ENCODE results near the gene SLC25A12. TPM values are rescaled to one million over a fixed set of nuclear protein-coding genes. Genes with fewer than 3 reads are reported as not detected.

The SLC25A12 gene, protein sequence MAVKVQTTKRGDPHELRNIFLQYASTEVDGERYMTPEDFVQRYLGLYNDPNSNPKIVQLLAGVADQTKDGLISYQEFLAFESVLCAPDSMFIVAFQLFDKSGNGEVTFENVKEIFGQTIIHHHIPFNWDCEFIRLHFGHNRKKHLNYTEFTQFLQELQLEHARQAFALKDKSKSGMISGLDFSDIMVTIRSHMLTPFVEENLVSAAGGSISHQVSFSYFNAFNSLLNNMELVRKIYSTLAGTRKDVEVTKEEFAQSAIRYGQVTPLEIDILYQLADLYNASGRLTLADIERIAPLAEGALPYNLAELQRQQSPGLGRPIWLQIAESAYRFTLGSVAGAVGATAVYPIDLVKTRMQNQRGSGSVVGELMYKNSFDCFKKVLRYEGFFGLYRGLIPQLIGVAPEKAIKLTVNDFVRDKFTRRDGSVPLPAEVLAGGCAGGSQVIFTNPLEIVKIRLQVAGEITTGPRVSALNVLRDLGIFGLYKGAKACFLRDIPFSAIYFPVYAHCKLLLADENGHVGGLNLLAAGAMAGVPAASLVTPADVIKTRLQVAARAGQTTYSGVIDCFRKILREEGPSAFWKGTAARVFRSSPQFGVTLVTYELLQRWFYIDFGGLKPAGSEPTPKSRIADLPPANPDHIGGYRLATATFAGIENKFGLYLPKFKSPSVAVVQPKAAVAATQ
- 10 to 100 TPM; 18.3 to 26.8 TPM for total RNA-seq

GRCh38 chr2:171893824-171894611 lies at the start of gene SLC25A12:
SLC25A12 (minus strand) TSS chr2:171894244; CDS start chr2:171894214, 30 bp downstream.

GRCh38 chr2:171922230-171923022 lies 28.4 kb upstream of the SLC25A12 start, which contains the start of gene HAT1:
HAT1 (plus strand) TSS chr2:171922461; CDS start chr2:171922501, 40 bp downstream.

Small RNAs within 50 kb of the gene (small RNA-seq; reads per million reads assigned to genes)
- gene RNU6-182P, result 0 reads per million in 2 donors

Other genes with a start within 250 kb of the SLC25A12 start
- gene DYNC1I2, start 206.8 kb downstream of the SLC25A12 start, total RNA-seq, result 10 to 100 TPM; 60.9 to 82.6 TPM
- 10 to 100 TPM; 51.6 to 74.9 TPM for gene HAT1, start 28.2 kb upstream of the SLC25A12 start, total RNA-seq
- 10 to 100 TPM in 1 of 2 donors, 1 to 10 TPM in 1; 10.0 to 13.8 TPM for gene METAP1D, start 105.7 kb upstream of the SLC25A12 start, total RNA-seq
- gene DLX1, start 191.3 kb upstream of the SLC25A12 start, total RNA-seq, result 1 to 10 TPM in 1 of 2 donors, under 1 TPM in 1; 1.00 to 1.4 TPM
- gene DLX2, start 208.7 kb upstream of the SLC25A12 start, total RNA-seq, result under 1 TPM; under 0.01 to 0.33 TPM

Measured in melanocyte of skin (primary cell).